GM19397 (cell line): ENCODE measurements around the gene DOCK10.

Source experiments
- ATAC-seq: cut with Tn5 transposase; IDR thresholded peaks from one replicate; pipeline ENCODE4 v1.9.1; 2021; ENCODE audit warnings: mild to moderate bottlenecking, moderate library complexity; ENCODE audit not compliant: unreplicated experiment

DOCK10 gene

GRCh38 chr2:224734949-224735348 is 307.3 kb downstream of the DOCK10 start:
- ATAC-seq = no peak

- ATAC-seq = no peak
Observed at GRCh38 chr2:224731665-224732064, 310.6 kb downstream of the DOCK10 start.

- ATAC-seq = no peak
Observed at GRCh38 chr2:224729435-224729834, 312.8 kb downstream of the DOCK10 start.

GRCh38 chr2:224724331-224724730 is 317.9 kb downstream of the DOCK10 start:
- no peak for ATAC-seq

GRCh38 chr2:224723586-224724217 is 318.6 kb downstream of the DOCK10 start:
- ATAC-seq = no peak

GRCh38 chr2:224722770-224723169 is 319.5 kb downstream of the DOCK10 start:
- ATAC-seq = no peak

- ATAC-seq = no peak
Observed at GRCh38 chr2:224722250-224722649, 320.0 kb downstream of the DOCK10 start.

GRCh38 chr2:224716921-224717320 is 325.3 kb downstream of the DOCK10 start:
- ATAC-seq = no peak

- ATAC-seq = no peak
Observed at GRCh38 chr2:224716201-224716600, 326.1 kb downstream of the DOCK10 start, which contains the start of gene CCDC195. TSS of gene CCDC195 (minus strand) at chr2:224716365. CDS start at chr2:224716365, 0 bp downstream.
